ENCODE results near the gene SNORC. TPM values are rescaled to one million over a fixed set of nuclear protein-coding genes. Genes with fewer than 3 reads are reported as not detected.

SNORC gene
- total RNA-seq, 1 donor from 2014 or later = 3.0 TPM

DNA sequence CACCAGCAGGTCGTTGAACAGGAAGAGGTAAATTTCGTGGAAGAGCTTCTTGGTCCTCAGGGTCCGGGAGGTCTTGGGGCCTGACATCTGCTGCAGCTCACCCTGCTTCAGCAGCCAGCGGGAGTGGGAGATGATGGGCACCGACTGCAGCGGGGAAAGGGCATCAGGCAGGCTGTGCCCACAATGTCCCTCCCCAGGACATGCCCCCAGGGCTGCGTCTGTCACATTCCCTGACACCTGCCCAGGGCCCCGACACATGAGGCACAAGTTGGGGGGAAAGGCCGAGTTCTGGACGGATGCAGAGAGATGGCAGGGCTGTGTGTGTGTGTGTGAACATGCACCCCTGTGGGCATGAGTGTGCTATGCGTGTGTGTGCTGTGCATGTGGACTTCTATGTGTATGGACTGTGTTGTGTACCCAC is 13.9 kb downstream of the SNORC start:
- TF ChIP-seq, protein P1, sequence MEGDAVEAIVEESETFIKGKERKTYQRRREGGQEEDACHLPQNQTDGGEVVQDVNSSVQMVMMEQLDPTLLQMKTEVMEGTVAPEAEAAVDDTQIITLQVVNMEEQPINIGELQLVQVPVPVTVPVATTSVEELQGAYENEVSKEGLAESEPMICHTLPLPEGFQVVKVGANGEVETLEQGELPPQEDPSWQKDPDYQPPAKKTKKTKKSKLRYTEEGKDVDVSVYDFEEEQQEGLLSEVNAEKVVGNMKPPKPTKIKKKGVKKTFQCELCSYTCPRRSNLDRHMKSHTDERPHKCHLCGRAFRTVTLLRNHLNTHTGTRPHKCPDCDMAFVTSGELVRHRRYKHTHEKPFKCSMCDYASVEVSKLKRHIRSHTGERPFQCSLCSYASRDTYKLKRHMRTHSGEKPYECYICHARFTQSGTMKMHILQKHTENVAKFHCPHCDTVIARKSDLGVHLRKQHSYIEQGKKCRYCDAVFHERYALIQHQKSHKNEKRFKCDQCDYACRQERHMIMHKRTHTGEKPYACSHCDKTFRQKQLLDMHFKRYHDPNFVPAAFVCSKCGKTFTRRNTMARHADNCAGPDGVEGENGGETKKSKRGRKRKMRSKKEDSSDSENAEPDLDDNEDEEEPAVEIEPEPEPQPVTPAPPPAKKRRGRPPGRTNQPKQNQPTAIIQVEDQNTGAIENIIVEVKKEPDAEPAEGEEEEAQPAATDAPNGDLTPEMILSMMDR (conservative IDR thresholded peaks at IDR 0.05) = no peak
- Mint-ChIP-seq H3K9me3 (no peaks in the 10 kb centered on the region), H3K4me1 (peaks cover 4% of the 10 kb centered on the region), H3K36me3 (ENCODE audit: low read depth) (no peaks in the 10 kb centered on the region), H3K27me3 (ENCODE audit: low read depth) (peaks cover 8% of the 10 kb centered on the region), H3K4me3 (no peak overlapping the region), H3K27ac (ENCODE audit: unreplicated experiment) (no peak overlapping the region)
- no peak for DNase-seq (ENCODE audit: low read depth, low spot score)

DNA sequence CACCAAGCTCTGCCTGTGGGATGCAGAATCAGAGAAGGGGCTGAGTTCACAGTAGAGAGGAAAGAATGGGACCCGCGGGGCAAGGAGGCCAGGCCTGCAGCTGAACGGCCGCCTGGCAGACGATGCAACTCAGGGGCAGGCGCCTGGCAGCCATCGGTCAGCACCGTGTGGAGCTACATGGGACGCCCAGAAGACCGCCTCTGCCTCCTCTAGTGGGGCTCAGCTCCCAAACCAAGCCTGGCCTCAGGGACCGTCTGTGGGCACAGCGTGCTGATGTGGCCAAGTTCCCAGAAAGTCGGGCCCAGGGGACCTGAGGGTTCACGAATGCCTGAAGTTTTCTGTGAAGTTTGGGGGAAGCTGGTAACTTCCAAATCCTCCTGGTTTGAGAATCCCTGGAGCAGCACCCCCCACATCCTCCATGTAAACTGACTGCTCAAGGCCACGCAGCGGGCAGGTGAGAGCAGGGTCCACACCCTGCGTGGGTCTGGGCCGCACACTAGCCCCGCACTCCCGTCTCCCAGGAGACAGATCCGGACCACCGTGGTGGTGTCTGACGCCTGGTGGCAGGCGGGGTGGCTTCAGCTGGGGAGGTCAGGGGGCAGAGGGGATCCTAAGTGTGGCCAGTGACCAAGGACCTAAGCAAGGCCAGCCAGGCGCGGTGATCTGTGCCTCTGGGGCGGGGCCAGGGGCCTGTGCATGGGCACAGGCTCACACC is 14.6 kb downstream of the SNORC start:
- DNase-seq (ENCODE audit: low read depth, low spot score) = no peak
- Mint-ChIP-seq H3K27ac (ENCODE audit: unreplicated experiment) (no peak overlapping the region), H3K36me3 (ENCODE audit: low read depth) (no peaks in the 10 kb centered on the region), H3K4me3 (no peak overlapping the region), H3K9me3 (no peaks in the 10 kb centered on the region), H3K4me1 (peaks cover 4% of the 10 kb centered on the region), H3K27me3 (ENCODE audit: low read depth) (peaks cover 8% of the 10 kb centered on the region)
- TF ChIP-seq, protein P1 (conservative IDR thresholded peaks at IDR 0.05) = no peak

DNA sequence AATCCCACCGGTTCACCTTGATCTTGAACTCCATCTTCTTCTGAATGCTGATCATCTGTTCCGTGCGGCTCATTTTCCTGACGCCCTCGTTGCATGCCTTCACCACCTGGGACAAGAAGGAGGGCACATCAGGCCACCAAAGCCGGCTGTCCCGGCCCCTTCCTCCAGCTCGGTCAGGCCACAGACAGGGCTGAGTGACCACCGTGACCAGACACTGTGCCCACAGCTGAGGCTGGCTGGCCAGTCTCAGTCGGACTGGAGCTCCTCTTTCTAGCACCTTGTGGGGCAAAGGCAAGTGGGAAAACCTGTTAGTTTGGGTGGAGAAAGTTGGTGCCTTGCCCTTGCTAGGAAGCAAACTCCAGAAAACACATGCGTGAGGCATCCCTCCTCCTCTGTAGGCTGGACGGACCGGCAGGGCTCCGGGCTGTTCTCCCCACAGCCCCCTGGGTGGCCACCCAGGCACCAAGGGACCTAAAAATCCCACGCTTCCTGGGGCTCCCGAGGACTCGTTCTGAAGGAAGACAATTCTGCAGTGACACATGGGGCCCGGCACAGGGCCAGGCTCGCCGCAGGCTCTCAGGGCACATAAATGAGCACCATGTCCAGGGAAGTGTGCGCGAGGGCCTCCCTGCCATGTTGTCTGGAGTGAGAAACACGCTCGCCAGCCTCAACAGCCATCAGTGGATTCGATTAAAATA is 15.3 kb downstream of the SNORC start:
- Mint-ChIP-seq H3K4me3 (no peak overlapping the region), H3K4me1 (peaks cover 4% of the 10 kb centered on the region), H3K9me3 (no peaks in the 10 kb centered on the region), H3K27me3 (ENCODE audit: low read depth) (peaks cover 6% of the 10 kb centered on the region), H3K36me3 (ENCODE audit: low read depth) (no peaks in the 10 kb centered on the region), H3K27ac (ENCODE audit: unreplicated experiment) (peak overlapping the region; percentile 43)
- DNase-seq (ENCODE audit: low read depth, low spot score) = no peak
- TF ChIP-seq, protein P1 (conservative IDR thresholded peaks at IDR 0.05) = no peak

DNA sequence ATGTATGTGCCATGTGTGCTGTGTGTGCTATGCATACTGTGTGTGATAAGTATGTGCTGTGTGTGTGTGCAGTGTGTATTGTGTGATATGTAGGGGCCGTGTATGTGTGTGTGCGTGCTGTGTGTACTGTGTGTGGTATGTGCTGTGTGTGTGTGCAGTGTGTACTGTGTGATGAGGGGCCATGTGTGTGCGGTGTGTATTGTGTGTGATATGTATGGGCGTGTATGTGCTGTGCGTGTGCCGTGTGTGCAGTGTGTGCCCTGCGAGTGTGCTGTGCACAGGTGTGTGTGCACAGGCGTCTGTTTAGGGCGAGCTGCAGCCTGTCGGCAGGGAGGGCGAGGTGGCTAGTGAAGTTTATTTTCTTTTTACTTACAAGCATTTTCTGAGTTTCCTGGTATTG is 16.1 kb downstream of the SNORC start:
- Mint-ChIP-seq H3K4me1 (peaks cover 10% of the 10 kb centered on the region), H3K4me3 (no peak overlapping the region), H3K27ac (ENCODE audit: unreplicated experiment) (peak overlapping the region; percentile 17), H3K27me3 (ENCODE audit: low read depth) (peaks cover 7% of the 10 kb centered on the region), H3K9me3 (no peaks in the 10 kb centered on the region), H3K36me3 (ENCODE audit: low read depth) (no peaks in the 10 kb centered on the region)
- DNase-seq (ENCODE audit: low read depth, low spot score) = no peak
- TF ChIP-seq, protein P1 (conservative IDR thresholded peaks at IDR 0.05) = no peak

DNA sequence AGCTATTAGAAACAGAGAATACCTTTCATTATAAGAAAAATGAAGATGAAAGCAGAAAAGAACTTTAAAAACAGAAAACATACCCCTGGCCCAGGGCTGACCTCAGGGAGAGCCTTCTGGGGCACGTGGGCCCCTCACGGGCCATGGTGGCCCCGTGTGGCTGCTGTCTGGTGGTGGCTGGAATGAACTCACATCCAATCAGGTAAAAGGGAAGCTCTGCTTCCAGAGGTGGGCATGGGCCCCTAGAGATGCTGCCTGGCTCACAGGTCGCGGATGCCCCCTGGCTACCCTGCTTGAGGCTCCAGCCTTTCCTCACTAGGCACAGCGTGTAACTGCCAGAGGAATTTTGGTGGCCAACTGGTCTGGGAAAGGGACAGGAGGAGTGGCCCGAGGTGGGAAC is 16.6 kb downstream of the SNORC start:
- no peak for DNase-seq (ENCODE audit: low read depth, low spot score)

More for the DNA sequence above, 16.6 kb downstream of the SNORC start:
- Mint-ChIP-seq H3K27me3 (ENCODE audit: low read depth) (peaks cover 8% of the 10 kb centered on the region), H3K4me3 (no peak overlapping the region), H3K27ac (ENCODE audit: unreplicated experiment) (no peak overlapping the region), H3K36me3 (ENCODE audit: low read depth) (no peaks in the 10 kb centered on the region), H3K4me1 (peaks cover 15% of the 10 kb centered on the region), H3K9me3 (no peaks in the 10 kb centered on the region)
- TF ChIP-seq, protein P1 (conservative IDR thresholded peaks at IDR 0.05) = no peak
